K562 (cell line): Measurements from ENCODE around the gene MOB1B. TPM values are rescaled to one million over a fixed set of nuclear protein-coding genes. Genes with fewer than 3 reads are reported as not detected.

Source experiments
- ATAC-seq: fragments of 200-7000 bp; cut with Tn5 transposase; 3 replicates; pipeline ENCODE4 v1.9.1; 2020; ENCODE audit warnings: moderate library complexity
- Bru-seq: library from RNA; stranded (reverse); fragments of 400-500 nt; gene quantifications from one replicate; lab custom pipeline; 2021; lab: Mats Ljungman, UMichigan
- BruChase-seq, 2 experiments: library from RNA; stranded (reverse); fragments of 400-500 nt; gene quantifications; one replicate each; lab custom pipeline; 2021; lab: Mats Ljungman, UMichigan
- BruUV-seq: library from RNA; stranded (reverse); fragments of 400-500 nt; replicated peaks from 2 replicates; lab custom pipeline; 2021; lab: Mats Ljungman, UMichigan
- CTCF ChIA-PET: fragments of 300-600 bp; formaldehyde crosslinking; extraction: SDS; loops from one replicate; lab custom pipeline; 2021; ENCODE audit warnings: low intra/inter-chr PET ratio; lab: Yijun Ruan, JAX
- POLR2A ChIA-PET: fragments of 300-600, 350-650 bp; sonication (Branson Sonifier 250); formaldehyde crosslinking; extraction: SDS; loops from one replicate; lab custom pipeline; 2021; ENCODE audit warnings: antibody characterized with exemption, inconsistent platforms; lab: Yijun Ruan, JAX
- DNase-seq, 4 experiments: peaks; one replicate each; pipeline versions ENCODE4 v3.0.0 to v3.0.0-alpha.2; 2011 to 2018; ENCODE audit warnings: low spot score in 3 of 4, mixed read lengths in 3 of 4; ENCODE audit errors: extremely low read depth in 1 of 4
- FAIRE-seq: peaks from 2 replicates; lab custom pipeline; 2011; peaks lifted over from hg19 to GRCh38; lab: Jason Lieb, UNC
- H2AFZ ChIP-seq: 2 replicates; pipeline ENCODE4 v1.6.0; 2011; ENCODE audit warnings: low read depth, low read length, control low read depth, inconsistent platforms
- H3K27ac ChIP-seq: fragments of 200-600 bp; 3 replicates; pipeline ENCODE4 v1.8.0; 2011; ENCODE audit warnings: low read depth, mild to moderate bottlenecking, control low read depth, inconsistent platforms, low read length, moderate library complexity, mixed read lengths; ENCODE audit errors: extremely low read depth
- H3K27me3 ChIP-seq, 2 experiments: fragments of 300-600 bp in 1 of 2; 2 replicates in 1 of 2; 3 replicates in 1 of 2; pipeline versions ENCODE4 v1.6.0 to v1.8.0; 2011; ENCODE audit warnings: inconsistent platforms in 2 of 2, low read length in 2 of 2, mild to moderate bottlenecking in 1 of 2, mixed read lengths in 1 of 2, moderate library complexity in 1 of 2; ENCODE audit not compliant: control insufficient read depth in 2 of 2, insufficient read depth in 2 of 2
- H3K36me3 ChIP-seq: fragments of 300-600 bp; 3 replicates; pipeline ENCODE4 v1.8.0; 2011; ENCODE audit warnings: mild to moderate bottlenecking, low read length, inconsistent platforms; ENCODE audit not compliant: control insufficient read depth, insufficient read depth
- H3K4me1 ChIP-seq, 2 experiments: fragments of 200-600 bp in 1 of 2; replicated peaks in 1 of 2; 2 replicates in 1 of 2; 3 replicates in 1 of 2; pipeline versions ENCODE4 v1.5.1 to v1.8.0; 2011; ENCODE audit warnings: inconsistent platforms in 2 of 2, low read length in 2 of 2, mild to moderate bottlenecking in 1 of 2, mixed read lengths in 1 of 2, moderate library complexity in 1 of 2; ENCODE audit not compliant: control insufficient read depth in 2 of 2, insufficient read depth in 2 of 2
- H3K4me2 ChIP-seq: 2 replicates; pipeline ENCODE4 v1.6.1; 2011; ENCODE audit warnings: low read length, control low read depth, inconsistent platforms, mixed read lengths; ENCODE audit not compliant: insufficient read depth
- H3K4me3 ChIP-seq: fragments of 200-600 bp; sonication (generic), shearing (Covaris generic); 2 replicates; pipeline ENCODE4 v1.5.1; 2016; ENCODE audit warnings: control low read depth, inconsistent platforms
- H3K79me2 ChIP-seq: fragments of 200-600 bp; 3 replicates; pipeline ENCODE4 v1.8.0; 2011; ENCODE audit warnings: low read length, inconsistent platforms; ENCODE audit not compliant: control insufficient read depth, insufficient read depth
- H3K9ac ChIP-seq, 2 experiments: 2 replicates each; pipeline versions ENCODE4 v1.6.0 to v1.6.1; 2011; ENCODE audit warnings: low read depth in 2 of 2, low read length in 2 of 2, control low read depth in 1 of 2, inconsistent platforms in 1 of 2, mild to moderate bottlenecking in 1 of 2, mixed read lengths in 1 of 2; ENCODE audit not compliant: insufficient read depth in 1 of 2
- H3K9me1 ChIP-seq: one replicate; pipeline ENCODE4 v1.6.0; 2011; ENCODE audit warnings: inconsistent platforms, mild to moderate bottlenecking, low read length, moderate library complexity; ENCODE audit not compliant: control insufficient read depth, insufficient read depth
- H3K9me3 ChIP-seq: replicated peaks from 2 replicates; pipeline ENCODE4 v1.5.1; 2011; ENCODE audit warnings: low read depth, low read length, inconsistent platforms; ENCODE audit not compliant: control insufficient read depth, insufficient read depth
- H4K20me1 ChIP-seq: replicated peaks from 2 replicates; pipeline ENCODE4 v1.6.1; 2011; ENCODE audit warnings: low read length, inconsistent platforms, mixed read lengths; ENCODE audit not compliant: control insufficient read depth, insufficient read depth
- ARNT ChIP-seq, 2 experiments: fragments of 450-650 bp; IDR thresholded peaks; 2 replicates each; pipeline ENCODE4 v1.6.1; 2016; ENCODE audit warnings: mild to moderate bottlenecking in 1 of 2
- HDAC3 ChIP-seq: fragments of 450-650 bp; IDR thresholded peaks from 2 replicates; pipeline ENCODE4 v1.6.1; 2018; ENCODE audit warnings: borderline replicate concordance, mild to moderate bottlenecking, moderate library complexity; ENCODE audit not compliant: partially characterized antibody
- KDM1A ChIP-seq, 2 experiments: fragments of 450-650 bp; IDR thresholded peaks; 2 replicates each; pipeline ENCODE4 v1.6.1; 2016; ENCODE audit warnings: mild to moderate bottlenecking in 2 of 2
- MYNN ChIP-seq, 2 experiments: sonication (generic); formaldehyde crosslinking in 1 of 2; IDR thresholded peaks; 2 replicates each; pipeline versions ENCODE4 v1.5.0 to v1.6.1; 2016 to 2020; ENCODE audit warnings: antibody characterized with exemption in 1 of 2, missing genetic modification reagents in 1 of 2
- NCOR1 ChIP-seq: fragments of 450-650 bp; IDR thresholded peaks from 2 replicates; pipeline ENCODE4 v1.6.1; 2016; ENCODE audit warnings: mild to moderate bottlenecking, moderate library complexity
- NR2C1 ChIP-seq, 2 experiments: fragments of 450-650 bp; IDR thresholded peaks; 2 replicates each; pipeline ENCODE4 v1.6.1; 2017; ENCODE audit warnings: mild to moderate bottlenecking in 2 of 2, antibody characterized with exemption in 1 of 2, inconsistent platforms in 1 of 2, missing compliant biosample characterization in 1 of 2, missing genetic modification characterization in 1 of 2
- TGIF2 ChIP-seq: sonication (generic); formaldehyde crosslinking; IDR thresholded peaks from 2 replicates; pipeline ENCODE4 v1.8.1; 2022; ENCODE audit warnings: mild to moderate bottlenecking, missing genetic modification reagents, moderate library complexity
- ZNF184 ChIP-seq: sonication (generic); formaldehyde crosslinking; IDR thresholded peaks from 2 replicates; pipeline ENCODE4 v1.5.0; 2020; ENCODE audit warnings: missing genetic modification reagents
- WGBS: fragments of 100-300 bp; shearing (Covaris generic); methylation state at CpG from one replicate; pipeline ENCODE4 v1.1.6; 2016; ENCODE audit warnings: low coverage, mixed read lengths; ENCODE audit not compliant: insufficient coverage; ENCODE audit errors: missing lambda C conversion rate; 5-methylcytosine and 5-hydroxymethylcytosine counted together
- in situ Hi-C: fragments of 300-500 bp; cut with MboI; formaldehyde crosslinking; loops from 4 replicates; pipeline ENCODE4 v1.15.0; 2018; ENCODE audit warnings: inconsistent platforms, mixed read lengths
- intact Hi-C: fragments of 100-400 bp; cut with micrococcal nuclease; formaldehyde crosslinking; loops from 2 replicates; pipeline ENCODE4 v1.14.2; 2022
- long read RNA-seq, 3 experiments: library from polyadenylated mRNA in 2 of 3; library from RNA in 1 of 3; unstranded in 2 of 3; stranded (forward) in 1 of 3; transcript quantifications; one replicate each; pipeline ENCODE4 v2.0.0, GENCODE V29; 2019 to 2022
- polyA minus RNA-seq, 3 experiments: library from RNA; depleted of rRNA, polyadenylated mRNA; stranded (reverse); fragments of >200 nt; gene quantifications; 2 replicates each; pipeline ENCODE4 v1.2.3, GENCODE V29; 2011
- polyA plus RNA-seq, 8 experiments: library from polyadenylated mRNA; depleted of rRNA in 4 of 8; stranded (reverse) in 5 of 8; unstranded in 3 of 8; fragments of >200 nt; fragmentation: Nextera tagmentation in 2 of 8; fragmentation: Illumina TruSeq in 1 of 8; extraction: Ambion mirVana in 2 of 8; extraction: Trizol in 1 of 8; gene quantifications; 2 replicates each; pipeline versions ENCODE4 v1.2.1 to v1.2.3, GENCODE V29; 2011 to 2014; ENCODE audit warnings: inconsistent platforms in 1 of 8, missing spikeins in 1 of 8
- total RNA-seq, 7 experiments: library from RNA; depleted of rRNA in 6 of 7; stranded (reverse); fragments of >200 nt in 6 of 7; fragmentation: Illumina TruSeq in 2 of 7; extraction: Trizol in 2 of 7; gene quantifications; 2 replicates each; pipeline versions ENCODE4 v1.2.1 to v1.2.3, GENCODE V29; 2011 to 2021; ENCODE audit warnings: low replicate concordance in 1 of 7
- TF ChIP-seq, protein P1 (sequence below): IDR thresholded peaks from 3 replicates; pipeline ENCODE4 v1.6.1; 2011; ENCODE audit warnings: borderline replicate concordance, mild to moderate bottlenecking; ENCODE audit not compliant: insufficient read length, insufficient read depth
- TF ChIP-seq, protein P2 (sequence below), 2 experiments: fragments of 250-450 bp in 1 of 2; fragments of 450-650 bp in 1 of 2; sonication (Bioruptor Pico) in 1 of 2; IDR thresholded peaks; 2 replicates each; pipeline versions ENCODE4 v1.6.1 to v1.8.0; 2016 to 2021; ENCODE audit warnings: mild to moderate bottlenecking in 2 of 2, moderate library complexity in 2 of 2, missing compliant biosample characterization in 1 of 2, missing genetic modification characterization in 1 of 2
- TF ChIP-seq, protein P3 (sequence below): sonication (generic); formaldehyde crosslinking; IDR thresholded peaks from 2 replicates; pipeline ENCODE4 v1.8.1; 2023; ENCODE audit warnings: mild to moderate bottlenecking, missing genetic modification reagents

The MOB1B gene
- total RNA-seq (2011; cell fraction: chromatin; rRNA removed; ENCODE audit: low replicate concordance) = 27.1 and 74.0 TPM in 2 replicates
- 8.3 and 14.1 TPM in 2 replicates for total RNA-seq (2011; cell fraction: nucleolus; rRNA removed)
- 36.4 and 73.0 TPM in 2 replicates for total RNA-seq (2011; cell fraction: nucleoplasm; rRNA removed)
- total RNA-seq (2014; rRNA removed) = 10.7 and 11.3 TPM in 2 replicates
- 28.5 and 33.3 TPM in 2 replicates for total RNA-seq (2014; rRNA removed; fragmentation: Illumina TruSeq; extraction: Trizol)
- total RNA-seq (2015; rRNA removed; fragmentation: Illumina TruSeq; extraction: Trizol) = 15.1 and 16.8 TPM in 2 replicates
- 37.8 and 40.1 TPM in 2 replicates for total RNA-seq (2021)
- 28.9 and 34.8 TPM in 2 replicates for polyA plus RNA-seq (2011; rRNA removed)
- polyA plus RNA-seq (2011; cell fraction: cytosol; rRNA removed) = 5.8 and 13.9 TPM in 2 replicates
- polyA plus RNA-seq (2011; cell fraction: nucleus; rRNA removed) = 16.0 and 17.9 TPM in 2 replicates
- polyA plus RNA-seq (2012) = 15.0 and 21.1 TPM in 2 replicates
- polyA plus RNA-seq (2014; fragmentation: Illumina TruSeq; extraction: Trizol) = 25.2 and 27.2 TPM in 2 replicates
- polyA plus RNA-seq (2014; fragmentation: Nextera tagmentation; extraction: Ambion mirVana) = 1 to 10 TPM; 8.4 to 9.3 TPM
- 19.0 and 20.4 TPM in 2 replicates for polyA plus RNA-seq (2014; rRNA removed)
- polyA minus RNA-seq (2011; rRNA and poly(A)+ RNA removed) = 83.9 and 88.8 TPM in 2 replicates
- 47.3 and 83.2 TPM in 2 replicates for polyA minus RNA-seq (2011; cell fraction: cytosol; rRNA and poly(A)+ RNA removed)
- 17.4 and 27.4 TPM in 2 replicates for polyA minus RNA-seq (2011; cell fraction: nucleus; rRNA and poly(A)+ RNA removed)
- Bru-seq, nascent RNA = percentile 84 among the genes with signal in this experiment
- percentile 94 among the genes with signal in this experiment for BruChase-seq, experiment 1, labeled RNA remaining after a 2-hour chase
- BruChase-seq, experiment 2, labeled RNA remaining after a 6-hour chase = percentile 95 among the genes with signal in this experiment
- long read RNA-seq, experiment 1, full-length matches to known transcripts = 16 of 72 reads
- long read RNA-seq, experiment 1, partial matches to known transcripts = 2 of 72 reads
- long read RNA-seq, experiment 1, other reads (novel, unspliced or antisense) = 54 of 72 reads
- long read RNA-seq, experiment 2, partial matches to known transcripts = 0 of 21 reads
- long read RNA-seq, experiment 2, other reads (novel, unspliced or antisense) = 21 of 21 reads
- long read RNA-seq, experiment 3, partial matches to known transcripts = 0 of 4 reads
- long read RNA-seq, experiment 3, other reads (novel, unspliced or antisense) = 4 of 4 reads

DNA sequence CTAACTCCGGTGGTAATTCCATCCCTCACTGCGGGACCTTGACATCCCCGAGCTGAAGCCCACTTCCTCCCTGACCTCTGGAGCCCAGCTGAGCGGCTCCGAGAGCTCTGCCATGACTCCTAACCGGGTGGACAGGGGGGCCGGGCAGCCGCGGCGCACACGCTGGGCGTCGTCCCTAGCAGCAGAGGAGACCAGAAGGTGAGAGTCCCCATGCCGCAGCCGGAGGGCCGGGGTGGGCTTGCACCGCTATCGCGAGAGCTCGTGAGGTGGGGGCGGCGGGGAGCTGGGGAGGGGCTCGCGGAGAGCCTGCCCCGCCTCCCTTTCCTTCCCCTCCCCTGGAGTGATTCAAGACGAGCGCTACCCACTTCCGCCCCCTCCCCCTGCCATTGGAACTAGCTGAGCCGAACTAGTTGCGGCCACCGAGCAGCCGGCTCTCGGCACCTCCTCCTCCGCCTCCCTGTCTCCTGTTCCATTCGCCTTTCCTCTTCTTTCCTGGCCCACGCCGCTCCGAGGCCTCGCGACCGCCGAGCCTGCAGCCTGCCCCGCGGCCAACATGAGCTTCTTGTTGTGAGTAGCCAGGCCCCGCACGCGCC, at the start of gene MOB1B:
MOB1B (plus strand) TSS at position 386 of the 593 bp plus-strand sequence; CDS start at position 554, 168 bp downstream.
- H3K4me3 ChIP-seq = peak within 1 kb of the TSS; percentile 82
- peak within 1 kb of the TSS; percentile 95 to 97 for H3K9ac ChIP-seq
- H4K20me1 ChIP-seq = peaks cover 8% of the 10 kb centered on the region; the same call in 1 of the 2 replicates
- DNase-seq (peak; percentile 88 to 94 (median 92)), FAIRE-seq (peak; percentile 11), ATAC-seq (peak; percentile 90)
- peaks cover 25 to 26% of the 10 kb centered on the region in 2 experiments; a peak in 4 of 5 replicates for H3K4me1 ChIP-seq
- peak within 1 kb of the TSS; percentile 98 for H3K4me2 ChIP-seq
- no TSS peak for BruUV-seq
- no peaks in the 10 kb centered on the region for H3K9me1 ChIP-seq
- H2AFZ ChIP-seq = peak within 1 kb of the TSS; percentile 98
- in situ Hi-C loops (loop anchor here (25.0 kb wide), 1 partner anchor 1385 kb away; no protein-coding TSS in a partner anchor), intact Hi-C loops (loop anchor here (5.0 kb wide), 3 partner anchors 35 to 195 kb away; no protein-coding TSS in a partner anchor)
- 0% methylated on average over 28 of the region's 47 CpGs for WGBS
- H3K9me3 ChIP-seq = no peaks in the 10 kb centered on the region; the same call in 1 of the 2 replicates
- peaks cover 52% of the 10 kb centered on the region for H3K79me2 ChIP-seq
- POLR2A ChIA-PET = interaction anchor here (0.6 to 2.3 kb wide), 8 partner anchors 10 to 285 kb away, joined by 3 to 16 read pairs (median 3); partner anchors contain the start of gene DCK
- H3K27ac ChIP-seq = peak within 1 kb of the TSS; percentile 94
- H3K36me3 ChIP-seq = peaks cover 25% of the 10 kb centered on the region
- CTCF ChIA-PET = no interaction called here
- H3K27me3 ChIP-seq = no peaks in the 10 kb centered on the region
- TF ChIP-seq TGIF2 = no peak
- TF ChIP-seq, protein P1, sequence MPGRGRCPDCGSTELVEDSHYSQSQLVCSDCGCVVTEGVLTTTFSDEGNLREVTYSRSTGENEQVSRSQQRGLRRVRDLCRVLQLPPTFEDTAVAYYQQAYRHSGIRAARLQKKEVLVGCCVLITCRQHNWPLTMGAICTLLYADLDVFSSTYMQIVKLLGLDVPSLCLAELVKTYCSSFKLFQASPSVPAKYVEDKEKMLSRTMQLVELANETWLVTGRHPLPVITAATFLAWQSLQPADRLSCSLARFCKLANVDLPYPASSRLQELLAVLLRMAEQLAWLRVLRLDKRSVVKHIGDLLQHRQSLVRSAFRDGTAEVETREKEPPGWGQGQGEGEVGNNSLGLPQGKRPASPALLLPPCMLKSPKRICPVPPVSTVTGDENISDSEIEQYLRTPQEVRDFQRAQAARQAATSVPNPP = no peak
- TF ChIP-seq NCOR1 = no peak
- no peak for TF ChIP-seq ARNT (IDR thresholded peaks at IDR 0.05)
- TF ChIP-seq ZNF184 = no peak
- TF ChIP-seq KDM1A (IDR thresholded peaks at IDR 0.05) = no peak
- TF ChIP-seq, protein P2, sequence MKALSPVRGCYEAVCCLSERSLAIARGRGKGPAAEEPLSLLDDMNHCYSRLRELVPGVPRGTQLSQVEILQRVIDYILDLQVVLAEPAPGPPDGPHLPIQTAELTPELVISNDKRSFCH (CRISPR knock-in tag; IDR thresholded peaks at IDR 0.05) = no peak
- TF ChIP-seq, protein P2 (tag; IDR thresholded peaks at IDR 0.05) = no peak
- no peak for TF ChIP-seq MYNN (IDR thresholded peaks at IDR 0.05)
- no peak for TF ChIP-seq MYNN (CRISPR knock-in tag; IDR thresholded peaks at IDR 0.05)
- TF ChIP-seq, protein P3, sequence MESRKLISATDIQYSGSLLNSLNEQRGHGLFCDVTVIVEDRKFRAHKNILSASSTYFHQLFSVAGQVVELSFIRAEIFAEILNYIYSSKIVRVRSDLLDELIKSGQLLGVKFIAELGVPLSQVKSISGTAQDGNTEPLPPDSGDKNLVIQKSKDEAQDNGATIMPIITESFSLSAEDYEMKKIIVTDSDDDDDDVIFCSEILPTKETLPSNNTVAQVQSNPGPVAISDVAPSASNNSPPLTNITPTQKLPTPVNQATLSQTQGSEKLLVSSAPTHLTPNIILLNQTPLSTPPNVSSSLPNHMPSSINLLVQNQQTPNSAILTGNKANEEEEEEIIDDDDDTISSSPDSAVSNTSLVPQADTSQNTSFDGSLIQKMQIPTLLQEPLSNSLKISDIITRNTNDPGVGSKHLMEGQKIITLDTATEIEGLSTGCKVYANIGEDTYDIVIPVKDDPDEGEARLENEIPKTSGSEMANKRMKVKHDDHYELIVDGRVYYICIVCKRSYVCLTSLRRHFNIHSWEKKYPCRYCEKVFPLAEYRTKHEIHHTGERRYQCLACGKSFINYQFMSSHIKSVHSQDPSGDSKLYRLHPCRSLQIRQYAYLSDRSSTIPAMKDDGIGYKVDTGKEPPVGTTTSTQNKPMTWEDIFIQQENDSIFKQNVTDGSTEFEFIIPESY (CRISPR knock-in tag) = no peak; the same call in 1 of the 2 replicates
- no peak for TF ChIP-seq NR2C1 (IDR thresholded peaks at IDR 0.05)
- TF ChIP-seq NR2C1 (tag; IDR thresholded peaks at IDR 0.05) = no peak
- no peak for TF ChIP-seq HDAC3
